IMR-90 (cell line): ENCODE data around the gene SYNE1. TPM values are rescaled to one million over a fixed set of nuclear protein-coding genes. Genes with fewer than 3 reads are reported as not detected.
A peak's percentile ranks its signal among the peaks of the same experiment; 100 is the strongest.

Source experiments
- ATAC-seq: fragments of 200-7000 bp; cut with Tn5 transposase; 2 replicates; pipeline ENCODE4 v1.9.1; 2020; ENCODE audit warnings: low read depth, mild to moderate bottlenecking, moderate library complexity
- BruUV-seq: library from RNA; stranded (reverse); fragments of 400-500 nt; replicated peaks from 2 replicates; lab custom pipeline; 2021; lab: Mats Ljungman, UMichigan
- CTCF ChIA-PET: fragments of 300-600 bp; formaldehyde crosslinking; extraction: SDS; loops from one replicate; lab custom pipeline; 2021; ENCODE audit warnings: antibody characterized with exemption; lab: Yijun Ruan, JAX
- POLR2A ChIA-PET: fragments of 300-600 bp; sonication (Branson Sonifier 250); formaldehyde crosslinking; loops from one replicate; lab custom pipeline; 2022; ENCODE audit warnings: antibody characterized with exemption; ENCODE audit not compliant: unreplicated experiment; lab: Charles Lee
- DNase-seq: peaks from one replicate; pipeline ENCODE4 v3.0.0; 2013
- H2AFZ ChIP-seq: replicated peaks from 2 replicates; pipeline ENCODE3; 2013; ENCODE audit warnings: low read length, mild to moderate bottlenecking; ENCODE audit not compliant: poor library complexity
- H2AK5ac ChIP-seq: 2 replicates; pipeline ENCODE4 v1.6.1; 2013; ENCODE audit warnings: low read depth, low read length, inconsistent platforms
- H2AK9ac ChIP-seq: replicated peaks from 2 replicates; pipeline ENCODE3; 2013; ENCODE audit warnings: mild to moderate bottlenecking, low read depth, low read length, moderate library complexity; ENCODE audit not compliant: poor library complexity
- H2BK120ac ChIP-seq: 2 replicates; pipeline ENCODE4 v1.6.1; 2013; ENCODE audit warnings: low read depth, low read length, inconsistent platforms
- H2BK15ac ChIP-seq: 3 replicates; pipeline ENCODE4 v1.6.1; 2013; ENCODE audit warnings: low read depth, low read length, inconsistent platforms
- H2BK20ac ChIP-seq: 2 replicates; pipeline ENCODE4 v1.6.1; 2013; ENCODE audit warnings: low read depth, mild to moderate bottlenecking, inconsistent platforms, low read length, moderate library complexity
- H2BK5ac ChIP-seq: 2 replicates; pipeline ENCODE4 v1.6.1; 2013; ENCODE audit warnings: mild to moderate bottlenecking, low read depth, low read length, inconsistent platforms; ENCODE audit not compliant: poor library complexity, severe bottlenecking
- H3K14ac ChIP-seq: replicated peaks from 2 replicates; pipeline ENCODE4 v1.6.1; 2013; ENCODE audit warnings: low read depth, low read length, inconsistent platforms
- H3K18ac ChIP-seq: 2 replicates; pipeline ENCODE4 v1.6.1; 2013; ENCODE audit warnings: low read depth, low read length, control low read depth
- H3K23ac ChIP-seq: 2 replicates; pipeline ENCODE4 v1.6.1; 2013; ENCODE audit warnings: low read depth, low read length, inconsistent platforms
- H3K27ac ChIP-seq: 2 replicates; pipeline ENCODE4 v1.5.1; 2013; ENCODE audit warnings: mild to moderate bottlenecking, control low read depth, low read length; ENCODE audit not compliant: insufficient read depth
- H3K27me3 ChIP-seq: 2 replicates; pipeline ENCODE4 v1.6.1; 2013; ENCODE audit warnings: low read length; ENCODE audit not compliant: control insufficient read depth, insufficient read depth
- H3K36me3 ChIP-seq: 2 replicates; pipeline ENCODE4 v1.6.1; 2013; ENCODE audit warnings: low read length, mixed read lengths; ENCODE audit not compliant: control insufficient read depth, insufficient read depth
- H3K4ac ChIP-seq: 2 replicates; pipeline ENCODE4 v1.6.1; 2013; ENCODE audit warnings: low read depth, low read length, inconsistent platforms
- H3K4me1 ChIP-seq: 2 replicates; pipeline ENCODE4 v1.6.1; 2013; ENCODE audit warnings: low read length, mixed read lengths; ENCODE audit not compliant: control insufficient read depth, insufficient read depth
- H3K4me2 ChIP-seq: 2 replicates; pipeline ENCODE4 v1.6.1; 2013; ENCODE audit warnings: low read depth, mild to moderate bottlenecking, control low read depth, low read length, moderate library complexity
- H3K4me3 ChIP-seq: 2 replicates; pipeline ENCODE4 v1.5.1; 2013; ENCODE audit warnings: low read depth, mild to moderate bottlenecking, control low read depth, low read length, moderate library complexity; ENCODE audit not compliant: insufficient read depth
- H3K56ac ChIP-seq: 2 replicates; pipeline ENCODE4 v1.6.1; 2013; ENCODE audit warnings: low read length, inconsistent platforms; ENCODE audit not compliant: insufficient read depth; ENCODE audit errors: extremely low read depth
- H3K79me1 ChIP-seq, 2 experiments: 2 replicates each; pipeline ENCODE4 v1.6.1; 2013; ENCODE audit warnings: low read length in 2 of 2, inconsistent platforms in 1 of 2, low read depth in 1 of 2
- H3K9ac ChIP-seq: 2 replicates; pipeline ENCODE4 v1.6.1; 2013; ENCODE audit warnings: low read depth, low read length, control low read depth
- H3K9me1 ChIP-seq: 2 replicates; pipeline ENCODE4 v1.6.1; 2013; ENCODE audit warnings: low read length, inconsistent platforms; ENCODE audit not compliant: insufficient read depth
- H3K9me3 ChIP-seq: 2 replicates; pipeline ENCODE4 v1.6.1; 2013; ENCODE audit warnings: low read length; ENCODE audit not compliant: control insufficient read depth, insufficient read depth
- H4K20me1 ChIP-seq: 2 replicates; pipeline ENCODE4 v1.6.1; 2013; ENCODE audit warnings: low read length, inconsistent platforms; ENCODE audit not compliant: insufficient read depth
- H4K5ac ChIP-seq: 2 replicates; pipeline ENCODE4 v1.6.1; 2013; ENCODE audit warnings: mild to moderate bottlenecking, low read depth, low read length, control low read depth
- H4K8ac ChIP-seq, 2 experiments: 2 replicates each; pipeline ENCODE4 v1.6.1; 2013; ENCODE audit warnings: low read depth in 2 of 2, low read length in 2 of 2, control low read depth in 1 of 2, inconsistent platforms in 1 of 2
- H4K91ac ChIP-seq: 2 replicates; pipeline ENCODE4 v1.6.1; 2013; ENCODE audit warnings: low read depth, low read length, inconsistent platforms; ENCODE audit not compliant: insufficient read depth
- CEBPB ChIP-seq: IDR thresholded peaks from 2 replicates; pipeline ENCODE4 v1.6.1; 2012; ENCODE audit warnings: low read depth, low read length, improper control_type of control experiment
- CHD1 ChIP-seq: IDR thresholded peaks from 2 replicates; pipeline ENCODE4 v1.6.1; 2012; ENCODE audit warnings: low read depth, low read length, improper control_type of control experiment
- FOS ChIP-seq: fragments of 150-350 bp; IDR thresholded peaks from 2 replicates; pipeline ENCODE4 v1.6.1; 2016; ENCODE audit warnings: low read depth, low read length
- MAZ ChIP-seq: IDR thresholded peaks from 2 replicates; pipeline ENCODE4 v1.6.1; 2012; ENCODE audit warnings: low read depth, mild to moderate bottlenecking, low read length, improper control_type of control experiment, moderate library complexity, borderline replicate concordance
- MXI1 ChIP-seq: IDR thresholded peaks from 2 replicates; pipeline ENCODE4 v1.6.1; 2012; ENCODE audit warnings: low read depth, mild to moderate bottlenecking, low read length, moderate library complexity, borderline replicate concordance
- NFE2L2 ChIP-seq: fragments of 150-350 bp; IDR thresholded peaks from 2 replicates; pipeline ENCODE4 v1.6.1; 2016; ENCODE audit warnings: low read depth, mild to moderate bottlenecking, low read length
- RAD21 ChIP-seq: IDR thresholded peaks from 2 replicates; pipeline ENCODE4 v1.6.1; 2012; ENCODE audit warnings: low read length, improper control_type of control experiment
- RFX5 ChIP-seq: IDR thresholded peaks from 2 replicates; pipeline ENCODE4 v1.8.0; 2012; ENCODE audit warnings: low read depth, mild to moderate bottlenecking, low read length, moderate library complexity
- SMC3 ChIP-seq: fragments of 150-350 bp; IDR thresholded peaks from 2 replicates; pipeline ENCODE4 v1.6.1; 2016; ENCODE audit warnings: low read depth, mild to moderate bottlenecking, antibody characterized with exemption, low read length, moderate library complexity
- WGBS, 2 experiments: methylation state at CpG; one replicate each; pipeline versions ENCODE4 v1.1.5 to v1.1.7; 2013; ENCODE audit warnings: missing lambda C conversion rate in 2 of 2; ENCODE audit not compliant: insufficient read length in 1 of 2; ENCODE audit errors: extremely low coverage in 2 of 2; 5-methylcytosine and 5-hydroxymethylcytosine counted together
- dilution Hi-C: fragments of 300-500 bp; cut with HindIII; formaldehyde crosslinking; loops from one replicate; pipeline ENCODE4 v1.14.3; 2018; ENCODE audit warnings: low sequenced_read_pairs; ENCODE audit not compliant: unreplicated experiment
- in situ Hi-C: fragments of 300-500 bp; cut with MboI; formaldehyde crosslinking; loops from 3 replicates; pipeline ENCODE4 v1.14.3; 2019; ENCODE audit warnings: low sequenced_read_pairs, inconsistent platforms, mixed read lengths
- intact Hi-C: fragments of 100-400 bp; cut with micrococcal nuclease; formaldehyde crosslinking; loops from 2 replicates; pipeline ENCODE4 v1.10.0; 2022
- polyA plus RNA-seq, 3 experiments: library from polyadenylated mRNA; depleted of rRNA; stranded (reverse); fragments of >200 nt; gene quantifications; 2 replicates each; pipeline ENCODE4 v1.2.3, GENCODE V29; 2012; ENCODE audit warnings: low replicate concordance in 1 of 3
- total RNA-seq: library from RNA; depleted of rRNA; stranded (reverse); fragments of >200 nt; gene quantifications from 2 replicates; pipeline ENCODE4 v1.2.3, GENCODE V29; 2012
- TF ChIP-seq, protein P1 (sequence below): conservative IDR thresholded peaks from 2 replicates; pipeline ENCODE4 v1.5.1; 2012; ENCODE audit warnings: mild to moderate bottlenecking, low read depth, low read length, improper control_type of control experiment

Gene SYNE1
- total and polyA plus RNA-seq, 2 of the 4 experiments (the other 2 are of a cell fraction), result 34.1 to 159 TPM

GRCh38 chr6:152338335-152339125 lies 298.6 kb downstream of the SYNE1 start:
- whole genome bisulfite sequencing, 2 experiments, result no CpG with 5 or more reads among the region's 10 CpGs
- intact Hi-C loops, result loop anchor here (1.0 kb wide), 1 partner anchor 36 kb away; no protein-coding TSS in a partner anchor

More at GRCh38 chr6:152338335-152339125, 298.6 kb downstream of the SYNE1 start:
- H2AK9ac ChIP-seq, result peak overlapping the region; percentile 79
- H3K4me3 ChIP-seq, result no peak overlapping the region
- H3K14ac ChIP-seq, result no peak overlapping the region
- no peak overlapping the region for H3K18ac ChIP-seq
- no peak overlapping the region for H3K27ac ChIP-seq
- no peaks in the 10 kb centered on the region for H3K9me1 ChIP-seq
- no peak overlapping the region for H3K4ac ChIP-seq
- H4K8ac ChIP-seq, result no peak overlapping the region; a peak in 1 of 4 replicates
- no peak overlapping the region for H2BK5ac ChIP-seq
- H4K91ac ChIP-seq, result no peak overlapping the region
- no peak overlapping the region for H2BK120ac ChIP-seq
- H3K56ac ChIP-seq, result no peak overlapping the region
- H4K20me1 ChIP-seq, result 0 out of 2 replicates have a peak, but pooled peaks cover 3% of the 10 kb centered on the region
- no peak overlapping the region for H2BK15ac ChIP-seq
- ChIA-PET POLR2A (interaction anchor here (0.6 kb wide), 1 partner anchor 21 kb away, joined by 3 read pairs; no protein-coding TSS in a partner anchor), CTCF (interaction anchor here (0.7 to 2.4 kb wide), 10 partner anchors 11 to 61 kb away, joined by 3 to 7 read pairs (median 4); no protein-coding TSS in a partner anchor)
- H2BK20ac ChIP-seq, result no peak overlapping the region
- no TSS peak for BruUV-seq
- H3K23ac ChIP-seq, result no peak overlapping the region
- H3K27me3 ChIP-seq, result no peaks in the 10 kb centered on the region
- in situ Hi-C loops, result no loop called here
- H3K4me2 ChIP-seq, result no peak overlapping the region
- ATAC-seq, result peak; percentile 88
- DNase-seq, result peak; percentile 21
- H2AFZ ChIP-seq, result peak overlapping the region; percentile 65
- H3K79me1 ChIP-seq, result no peaks in the 10 kb centered on the region
- TF ChIP-seq FOS, result no peak
- TF ChIP-seq RFX5, result no peak
- no peak for TF ChIP-seq CHD1
- TF ChIP-seq, protein P1, sequence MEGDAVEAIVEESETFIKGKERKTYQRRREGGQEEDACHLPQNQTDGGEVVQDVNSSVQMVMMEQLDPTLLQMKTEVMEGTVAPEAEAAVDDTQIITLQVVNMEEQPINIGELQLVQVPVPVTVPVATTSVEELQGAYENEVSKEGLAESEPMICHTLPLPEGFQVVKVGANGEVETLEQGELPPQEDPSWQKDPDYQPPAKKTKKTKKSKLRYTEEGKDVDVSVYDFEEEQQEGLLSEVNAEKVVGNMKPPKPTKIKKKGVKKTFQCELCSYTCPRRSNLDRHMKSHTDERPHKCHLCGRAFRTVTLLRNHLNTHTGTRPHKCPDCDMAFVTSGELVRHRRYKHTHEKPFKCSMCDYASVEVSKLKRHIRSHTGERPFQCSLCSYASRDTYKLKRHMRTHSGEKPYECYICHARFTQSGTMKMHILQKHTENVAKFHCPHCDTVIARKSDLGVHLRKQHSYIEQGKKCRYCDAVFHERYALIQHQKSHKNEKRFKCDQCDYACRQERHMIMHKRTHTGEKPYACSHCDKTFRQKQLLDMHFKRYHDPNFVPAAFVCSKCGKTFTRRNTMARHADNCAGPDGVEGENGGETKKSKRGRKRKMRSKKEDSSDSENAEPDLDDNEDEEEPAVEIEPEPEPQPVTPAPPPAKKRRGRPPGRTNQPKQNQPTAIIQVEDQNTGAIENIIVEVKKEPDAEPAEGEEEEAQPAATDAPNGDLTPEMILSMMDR, result peak; percentile 65
- no peak for TF ChIP-seq CEBPB
- no peak for TF ChIP-seq NFE2L2
- TF ChIP-seq RAD21, result peak; percentile 43; the same call in 1 of the 2 replicates
- no peak for TF ChIP-seq MXI1
- no peak for TF ChIP-seq MAZ
- peak; percentile 34; the same call in 1 of the 2 replicates for TF ChIP-seq SMC3
- no peak overlapping the region for H3K9ac ChIP-seq
- no peak overlapping the region for H4K5ac ChIP-seq
- dilution Hi-C loops, result no loop called here
- H3K4me1 ChIP-seq, result no peaks in the 10 kb centered on the region
- H3K9me3 ChIP-seq, result no peaks in the 10 kb centered on the region
- no peak overlapping the region for H2AK5ac ChIP-seq
- H3K36me3 ChIP-seq, result peaks cover 43% of the 10 kb centered on the region
